Heart right ventricle (tissue), 16 donors: ENCODE measurements around the gene SLC2A1. TPM values are rescaled to one million over a fixed set of nuclear protein-coding genes. Genes with fewer than 3 reads are reported as not detected.

Experiments used
- ATAC-seq, 8 donors: fragments of 200-7000 bp; cut with Tn5 transposase; one replicate each; pipeline ENCODE4 v1.9.1; 2020; ENCODE audit warnings: mild to moderate bottlenecking in 8 of 8, moderate library complexity in 8 of 8, moderate number of reproducible peaks in 1 of 8
- DNase-seq, 2 donors: peaks; one replicate each; pipeline ENCODE4 v3.0.0-alpha.2; 2020
- H3K27ac ChIP-seq, 10 donors: fragments of 200-600 bp; sonication (generic) in 2 of 10; one replicate each; pipeline versions ENCODE4 v1.5.0 to v1.8.0; 2020 to 2022; ENCODE audit warnings: mild to moderate bottlenecking in 3 of 10
- H3K27me3 ChIP-seq, 7 donors: fragments of 200-600 bp; one replicate each; pipeline ENCODE4 v1.8.0; 2021 to 2022; ENCODE audit warnings: mild to moderate bottlenecking in 2 of 7
- H3K36me3 ChIP-seq, 9 donors: fragments of 200-600 bp; sonication (generic) in 1 of 9; one replicate each; pipeline versions ENCODE4 v1.5.0 to v1.8.0; 2020 to 2022; ENCODE audit warnings: mild to moderate bottlenecking in 2 of 9
- H3K4me1 ChIP-seq, 9 donors: fragments of 200-600 bp; sonication (generic) in 1 of 9; one replicate each; pipeline versions ENCODE4 v1.5.0 to v1.8.0; 2020 to 2022; ENCODE audit warnings: mild to moderate bottlenecking in 4 of 9
- H3K4me3 ChIP-seq, 10 donors: fragments of 200-600 bp; sonication (generic) in 2 of 10; one replicate each; pipeline versions ENCODE4 v1.5.0 to v1.8.0; 2020 to 2022; ENCODE audit warnings: mild to moderate bottlenecking in 7 of 10, moderate library complexity in 2 of 10
- H3K9me3 ChIP-seq, 11 donors: fragments of 200-600 bp in 10 of 11; sonication (generic) in 2 of 11; one replicate each; pipeline versions ENCODE4 v1.5.0 to v1.8.0; 2013 to 2022; ENCODE audit warnings: mild to moderate bottlenecking in 2 of 11, control low read depth in 1 of 11, moderate library complexity in 1 of 11
- CTCF ChIP-seq, 9 donors: fragments of 200-600 bp; sonication (generic) in 2 of 9; IDR thresholded peaks; one replicate each; pipeline versions ENCODE4 v1.5.0 to v1.8.0; 2021 to 2022; ENCODE audit warnings: antibody characterized with exemption in 9 of 9, mild to moderate bottlenecking in 5 of 9, moderate library complexity in 1 of 9
- WGBS, 2 donors: extraction: QIAGEN DNeasy Blood & Tissue Kit; methylation state at CpG; one replicate each; pipeline ENCODE4 v1.1.7; 2013; ENCODE audit warnings: inconsistent platforms in 1 of 2; 5-methylcytosine and 5-hydroxymethylcytosine counted together
- intact Hi-C, 10 donors: fragments of 100-400 bp; cut with DNase I; formaldehyde crosslinking; loops; one replicate each; pipeline versions ENCODE4 v1.11.1 to v1.14.2; 2022
- polyA plus RNA-seq, 2 donors: library from polyadenylated mRNA; stranded (reverse); fragments of 200-250 nt; gene quantifications; one replicate each; pipeline ENCODE4 v1.2.3, GENCODE V29; 2013
- total RNA-seq, 10 donors: library from RNA; stranded (reverse); fragmentation: NEBNext Ultra II Directional in 3 of 10; extraction: Animal tissue kit (Norgen Biotek cat#: 25700) in 3 of 10; gene quantifications; one replicate each; pipeline versions ENCODE4 v1.2.1 to v1.2.4, GENCODE V29; 2021 to 2023
- donor health status: Arrhythmogenic right ventricular cardiomyopathy.
- donor health status: ischemic (EF 13 %, LVEDD 7.1; RV severe dilation, severe dysfunction).
- donor health status: healthy with polysubstance abuse.
- donor health status: DM: no; HTN: yes; CAD: no.
- donor health status: DM: no; HTN: no; CAD: no.
- donor health status: ischemic (EF 25% LVEDD 6.9; RV normal size, moderate dysfunction).
- donor health status: ischemic (EF 25% LVEDD 5.7; RV mildly dilated, moderate dysfunction).
- donor health status: healthy.
- donor health status: DM: yes; HTN: yes; CAD: no.
- donor health status: Ischemic cardiomyopathy.
- donor health status: ischemic (EF 35%, LVEDD 5.7; RV mildly dilated, moderate dysfunction).
- donor health status: nonischemic (EF 11% LVEDD 7.7; RV severe dilation, severe dysfunction).
- donor health status: DM: yes; HTN: yes; CAD: no.
- donor health status: PGD.
- donor health status: ischemic (EF 29% LVEDD 5.4; RV normal size, mild dysfunction).
- donor health status: nonischemic (EF 23%, LVEDD 6.1; RV moderate dilation, normal function).

SLC2A1 gene
- total and polyA plus RNA-seq, 12 donors: 6.7 to 98.7 (median 28.9) TPM

DNA sequence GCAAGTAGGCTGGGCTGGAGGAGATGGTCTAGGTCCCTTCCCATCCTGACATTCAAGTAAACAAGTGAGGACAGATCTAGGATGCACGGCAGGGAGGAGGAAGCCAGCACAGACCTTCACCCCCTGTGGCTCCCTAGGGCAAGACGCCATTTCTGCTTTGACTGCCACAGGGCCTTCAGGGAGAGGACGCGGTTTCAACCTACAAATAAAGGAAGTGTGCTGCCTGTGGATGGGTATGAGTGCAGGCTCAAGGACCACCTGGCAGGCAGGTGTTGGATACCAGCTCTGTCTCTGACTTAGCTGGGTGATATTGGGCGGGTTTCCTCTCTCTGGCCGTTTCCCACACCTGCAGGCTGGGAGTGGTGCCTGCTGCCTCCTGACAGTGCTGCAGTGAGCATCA lies 16.2 kb downstream of the SLC2A1 start:
- intact Hi-C loops: no loop called here
- H3K27ac ChIP-seq: peak overlapping the region; percentile 33 to 87 (median 81)
- H3K27me3 ChIP-seq: no peaks in the 10 kb centered on the region
- ATAC-seq (no peak), DNase-seq (no peak)
- H3K9me3 ChIP-seq: no peaks in the 10 kb centered on the region
- H3K36me3 ChIP-seq: peaks cover 0 to 30% (median 0%) of the 10 kb centered on the region in 9 donors
- WGBS, 2 donors: 75 to 81% methylated on average over 6 of the region's 6 CpGs
- no peak overlapping the region for H3K4me3 ChIP-seq
- H3K4me1 ChIP-seq: peaks cover 30 to 99% (median 79%) of the 10 kb centered on the region in 9 donors
- no peak for TF ChIP-seq CTCF (IDR thresholded peaks at IDR 0.05)

GRCh38 chr1:42941640-42942330 lies 16.9 kb downstream of the SLC2A1 start:
- H3K36me3 ChIP-seq: peaks cover 0 to 30% (median 0%) of the 10 kb centered on the region in 9 donors
- H3K9me3 ChIP-seq: no peaks in the 10 kb centered on the region
- ATAC-seq (peak; percentile 56 to 84 (median 78)), DNase-seq (peak; percentile 76)
- peak overlapping the region; percentile 42 to 87 (median 81) for H3K27ac ChIP-seq
- intact Hi-C loops: no loop called here
- WGBS, 2 donors: 58 to 59% methylated on average over 9 of the region's 9 CpGs
- H3K27me3 ChIP-seq: no peaks in the 10 kb centered on the region
- TF ChIP-seq CTCF (IDR thresholded peaks at IDR 0.05): no peak
- H3K4me3 ChIP-seq: no peak overlapping the region
- H3K4me1 ChIP-seq: peaks cover 25 to 95% (median 77%) of the 10 kb centered on the region in 9 donors

- DNase-seq (no peak), ATAC-seq (peak in 2 of 8 donors; percentile 10 to 22)
- peaks cover 31 to 95% (median 79%) of the 10 kb centered on the region in 9 donors for H3K4me1 ChIP-seq
- no peaks in the 10 kb centered on the region for H3K27me3 ChIP-seq
- H3K9me3 ChIP-seq: no peaks in the 10 kb centered on the region
- no peak for TF ChIP-seq CTCF (IDR thresholded peaks at IDR 0.05)
- H3K4me3 ChIP-seq: no peak overlapping the region
- WGBS, 2 donors: 55 to 59% methylated on average over 14 of the region's 14 CpGs
- peaks cover 0 to 30% (median 0%) of the 10 kb centered on the region in 9 donors for H3K36me3 ChIP-seq
- peak overlapping the region; percentile 42 to 87 (median 81) for H3K27ac ChIP-seq
- intact Hi-C loops: no loop called here
Observed at GRCh38 chr1:42940851-42941639, 17.6 kb downstream of the SLC2A1 start.
